NAMALWA (cell line): ENCODE measurements around the gene CFC1.
"Not testable (repeated sequence)": the region's sequence is repeated elsewhere in the genome, so short reads cannot be mapped to it uniquely, and the experiment has no call there.

Experiments used
- DNase-seq: peaks from one replicate; pipeline ENCODE4 v3.0.0-alpha.2; 2015; ENCODE audit warnings: low spot score

CFC1 gene

GRCh38 chr2:130582970-130583369 lies 16.4 kb downstream of the CFC1 start:
- not testable (repeated sequence) for DNase-seq

GRCh38 chr2:130581491-130581890 lies 17.9 kb downstream of the CFC1 start:
- DNase-seq, result not testable (repeated sequence)

GRCh38 chr2:130579121-130579520 lies 20.3 kb downstream of the CFC1 start:
- DNase-seq, result not testable (repeated sequence)

GRCh38 chr2:130577559-130577958 lies 21.8 kb downstream of the CFC1 start:
- DNase-seq, result not testable (repeated sequence)

- DNase-seq, result not testable (repeated sequence)
These were observed 23.1 kb downstream of the CFC1 start for GRCh38 chr2:130576209-130576784.

- DNase-seq, result not testable (repeated sequence)
These were observed 25.1 kb downstream of the CFC1 start for GRCh38 chr2:130574230-130574629.

- DNase-seq, result not testable (repeated sequence)
These were observed 27.4 kb downstream of the CFC1 start for GRCh38 chr2:130571929-130572328.

- not testable (repeated sequence) for DNase-seq
These were observed 33.2 kb downstream of the CFC1 start for GRCh38 chr2:130566165-130566564.

GRCh38 chr2:130556441-130556840 lies 42.9 kb downstream of the CFC1 start:
- DNase-seq, result not testable (repeated sequence)

GRCh38 chr2:130554178-130554577 lies 45.2 kb downstream of the CFC1 start:
- DNase-seq, result not testable (repeated sequence)

- not testable (repeated sequence) for DNase-seq
These were observed 49.9 kb downstream of the CFC1 start for GRCh38 chr2:130549475-130549874.

- not testable (repeated sequence) for DNase-seq
These were observed 51.0 kb downstream of the CFC1 start for GRCh38 chr2:130548418-130548817.

GRCh38 chr2:130544978-130545377 lies 54.4 kb downstream of the CFC1 start:
- not testable (repeated sequence) for DNase-seq

GRCh38 chr2:130543785-130544528 lies 55.4 kb downstream of the CFC1 start:
- DNase-seq, result not testable (repeated sequence)

GRCh38 chr2:130542789-130543188 lies 56.6 kb downstream of the CFC1 start:
- not testable (repeated sequence) for DNase-seq
